OCI-LY7 (cell line): ENCODE data around the gene FOLR2. TPM values are rescaled to one million over a fixed set of nuclear protein-coding genes. Genes with fewer than 3 reads are reported as not detected.

Experiments
- BruUV-seq: library from RNA; stranded (reverse); fragments of 400-500 nt; replicated peaks from 2 replicates; lab custom pipeline; 2021; lab: Mats Ljungman, UMichigan
- CTCF ChIA-PET: fragments of 300-600 bp; sonication (Branson Sonifier 250); formaldehyde crosslinking; loops from one replicate; lab custom pipeline; 2022; ENCODE audit warnings: antibody characterized with exemption; ENCODE audit not compliant: unreplicated experiment; lab: Charles Lee
- POLR2A ChIA-PET: fragments of 300-600 bp; sonication (Branson Sonifier 250); formaldehyde crosslinking; loops from one replicate; lab custom pipeline; 2022; ENCODE audit warnings: antibody characterized with exemption; lab: Charles Lee
- DNase-seq: peaks from one replicate; pipeline ENCODE4 v3.0.0-alpha.2; 2015; ENCODE audit warnings: low spot score
- H2AFZ ChIP-seq: fragments of 200-600 bp; sonication (generic), shearing (Covaris generic); 2 replicates; pipeline ENCODE4 v1.6.1; 2014; ENCODE audit warnings: mild to moderate bottlenecking, antibody characterized with exemption, low read length, moderate library complexity
- H3K27ac ChIP-seq: fragments of 200-600 bp; sonication (generic); 2 replicates; pipeline ENCODE4 v1.5.1; 2014; ENCODE audit warnings: mixed run types, low read depth, mild to moderate bottlenecking, moderate library complexity, low read length, inconsistent platforms; ENCODE audit not compliant: poor library complexity, severe bottlenecking
- H3K36me3 ChIP-seq: fragments of 200-600 bp; sonication (generic); 2 replicates; pipeline ENCODE4 v1.6.1; 2014; ENCODE audit warnings: mild to moderate bottlenecking, antibody characterized with exemption, low read length, moderate library complexity, mixed read lengths; ENCODE audit not compliant: insufficient read depth
- H3K4me1 ChIP-seq: fragments of 200-600 bp; sonication (generic); 2 replicates; pipeline ENCODE4 v1.5.1; 2014; ENCODE audit warnings: mild to moderate bottlenecking, low read length; ENCODE audit not compliant: insufficient read depth, poor library complexity, severe bottlenecking
- H3K4me2 ChIP-seq: fragments of 200-600 bp; sonication (generic); 2 replicates; pipeline ENCODE4 v1.6.1; 2014; ENCODE audit warnings: mild to moderate bottlenecking, low read length
- H3K4me3 ChIP-seq: fragments of 200-600 bp; sonication (generic); 2 replicates; pipeline ENCODE4 v1.5.1; 2014; ENCODE audit warnings: mild to moderate bottlenecking, low read depth, low read length; ENCODE audit not compliant: poor library complexity, severe bottlenecking
- H3K79me2 ChIP-seq: fragments of 200-600 bp; sonication (generic); 2 replicates; pipeline ENCODE4 v1.6.1; 2016; ENCODE audit warnings: low read depth, mild to moderate bottlenecking, low read length, moderate library complexity, mixed read lengths; ENCODE audit not compliant: insufficient read depth
- H3K9me2 ChIP-seq: fragments of 200-600 bp; sonication (generic); 2 replicates; pipeline ENCODE4 v1.6.1; 2016; ENCODE audit warnings: mild to moderate bottlenecking, low read length, mixed read lengths; ENCODE audit not compliant: insufficient read depth
- H3K9me3 ChIP-seq: fragments of 200-600 bp; sonication (generic); 2 replicates; pipeline ENCODE4 v1.6.1; 2014; ENCODE audit warnings: mild to moderate bottlenecking, mixed run types, low read length, mixed read lengths
- H4K20me1 ChIP-seq: fragments of 200-600 bp; sonication (generic); 2 replicates; pipeline ENCODE4 v1.6.1; 2014; ENCODE audit warnings: mild to moderate bottlenecking, antibody characterized with exemption, low read length, moderate library complexity, mixed read lengths; ENCODE audit not compliant: insufficient read depth
- EZH2phosphoT487 ChIP-seq: fragments of 200-600 bp; sonication (generic); IDR thresholded peaks from 2 replicates; pipeline ENCODE4 v1.6.1; 2018; ENCODE audit warnings: low read depth, borderline replicate concordance, mild to moderate bottlenecking, mixed run types, antibody characterized with exemption, low read length, moderate library complexity, mixed read lengths
- intact Hi-C: fragments of 100-400 bp; cut with micrococcal nuclease; formaldehyde crosslinking; loops from one replicate; pipeline ENCODE4 v1.10.0; 2022; ENCODE audit not compliant: unreplicated experiment
- total RNA-seq, 2 experiments: library from RNA; depleted of rRNA in 1 of 2; stranded (reverse); fragments of >200 nt in 1 of 2; shearing (Covaris generic) in 1 of 2; gene quantifications; 2 replicates each; pipeline ENCODE4 v1.2.3, GENCODE V29; 2014 to 2022
- TF ChIP-seq, protein P1 (sequence below): fragments of 200-600 bp; sonication (generic); conservative IDR thresholded peaks from 2 replicates; pipeline ENCODE4 v1.5.1; 2014; ENCODE audit warnings: mild to moderate bottlenecking, antibody characterized with exemption, low read length, moderate library complexity, mixed read lengths

Gene FOLR2
- total RNA-seq, 2 experiments from 2014 or later = 12.8 to 14.4 TPM

GRCh38 chr11:72259490-72259889 lies 42.9 kb downstream of the FOLR2 start:
- ChIA-PET CTCF (no interaction called here), POLR2A (no interaction called here)
- Histone ChIP-seq H3K9me2 (no peaks in the 10 kb centered on the region), H3K4me1 (no peaks in the 10 kb centered on the region), H3K79me2 (no peaks in the 10 kb centered on the region), H3K4me2 (no peak overlapping the region), H3K36me3 (no peaks in the 10 kb centered on the region), H2AFZ (no peak overlapping the region), H3K9me3 (no peaks in the 10 kb centered on the region), H4K20me1 (no peaks in the 10 kb centered on the region), H3K4me3 (no peak overlapping the region), H3K27ac (no peak overlapping the region)
- no TSS peak for BruUV-seq
- DNase-seq = no peak
- TF ChIP-seq, protein P1, sequence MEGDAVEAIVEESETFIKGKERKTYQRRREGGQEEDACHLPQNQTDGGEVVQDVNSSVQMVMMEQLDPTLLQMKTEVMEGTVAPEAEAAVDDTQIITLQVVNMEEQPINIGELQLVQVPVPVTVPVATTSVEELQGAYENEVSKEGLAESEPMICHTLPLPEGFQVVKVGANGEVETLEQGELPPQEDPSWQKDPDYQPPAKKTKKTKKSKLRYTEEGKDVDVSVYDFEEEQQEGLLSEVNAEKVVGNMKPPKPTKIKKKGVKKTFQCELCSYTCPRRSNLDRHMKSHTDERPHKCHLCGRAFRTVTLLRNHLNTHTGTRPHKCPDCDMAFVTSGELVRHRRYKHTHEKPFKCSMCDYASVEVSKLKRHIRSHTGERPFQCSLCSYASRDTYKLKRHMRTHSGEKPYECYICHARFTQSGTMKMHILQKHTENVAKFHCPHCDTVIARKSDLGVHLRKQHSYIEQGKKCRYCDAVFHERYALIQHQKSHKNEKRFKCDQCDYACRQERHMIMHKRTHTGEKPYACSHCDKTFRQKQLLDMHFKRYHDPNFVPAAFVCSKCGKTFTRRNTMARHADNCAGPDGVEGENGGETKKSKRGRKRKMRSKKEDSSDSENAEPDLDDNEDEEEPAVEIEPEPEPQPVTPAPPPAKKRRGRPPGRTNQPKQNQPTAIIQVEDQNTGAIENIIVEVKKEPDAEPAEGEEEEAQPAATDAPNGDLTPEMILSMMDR = no peak
- TF ChIP-seq EZH2phosphoT487 = no peak
- intact Hi-C loops = no loop called here

- DNase-seq = no peak
- Histone ChIP-seq H3K4me3 (no peak overlapping the region), H2AFZ (no peak overlapping the region), H3K4me2 (no peak overlapping the region), H4K20me1 (no peaks in the 10 kb centered on the region), H3K4me1 (no peaks in the 10 kb centered on the region), H3K27ac (no peak overlapping the region), H3K79me2 (no peaks in the 10 kb centered on the region), H3K36me3 (no peaks in the 10 kb centered on the region), H3K9me2 (no peaks in the 10 kb centered on the region), H3K9me3 (no peaks in the 10 kb centered on the region)
- ChIA-PET CTCF (no interaction called here), POLR2A (no interaction called here)
- BruUV-seq = no TSS peak
- no peak for TF ChIP-seq EZH2phosphoT487
- TF ChIP-seq, protein P1 = no peak
- intact Hi-C loops = no loop called here
Measured at GRCh38 chr11:72260574-72260973, 44.0 kb downstream of the FOLR2 start.

DNA sequence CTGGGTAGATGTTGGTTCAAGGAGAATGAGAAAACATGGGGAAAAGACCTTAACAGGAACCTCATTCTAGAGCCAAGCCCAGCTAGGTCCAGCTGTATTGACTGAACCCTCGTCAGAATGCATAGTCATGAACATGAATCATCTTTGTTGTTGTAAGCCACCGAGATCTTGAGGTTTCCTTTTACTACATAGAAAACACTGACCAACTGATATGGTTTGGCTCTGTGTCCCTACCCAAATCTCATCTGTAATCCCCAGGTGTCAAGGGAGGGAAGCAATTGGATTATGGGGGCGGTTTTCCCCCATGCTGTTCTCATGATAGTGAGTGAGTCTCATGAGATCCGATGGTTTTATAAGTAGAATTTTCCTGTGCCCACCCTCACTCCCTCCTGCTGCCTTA lies 46.8 kb downstream of the FOLR2 start:
- ChIA-PET POLR2A (no interaction called here), CTCF (no interaction called here)
- no peaks in the 10 kb centered on the region for H3K9me3 ChIP-seq

More for the DNA sequence above, 46.8 kb downstream of the FOLR2 start:
- Histone ChIP-seq H3K4me3 (no peak overlapping the region), H3K36me3 (no peaks in the 10 kb centered on the region), H3K79me2 (no peaks in the 10 kb centered on the region), H4K20me1 (no peaks in the 10 kb centered on the region), H2AFZ (no peak overlapping the region), H3K4me2 (no peak overlapping the region), H3K27ac (no peak overlapping the region), H3K9me2 (no peaks in the 10 kb centered on the region), H3K4me1 (peaks cover 8% of the 10 kb centered on the region)
- no TSS peak for BruUV-seq
- TF ChIP-seq EZH2phosphoT487 = no peak
- TF ChIP-seq, protein P1 = no peak
- intact Hi-C loops = no loop called here
- DNase-seq = no peak
